Skeletal muscle cell (primary cell): ENCODE results near the gene SEMA3F.

ENCODE experiments used
- DNase-seq: peaks from one replicate; pipeline ENCODE4 v3.0.0-alpha.2; 2010; ENCODE audit warnings: low read depth
- H3K4me3 ChIP-seq: 2 replicates; pipeline ENCODE4 v1.5.1; 2011; ENCODE audit warnings: low read depth, mild to moderate bottlenecking, control low read depth, low read length, moderate library complexity

SEMA3F gene

DNA sequence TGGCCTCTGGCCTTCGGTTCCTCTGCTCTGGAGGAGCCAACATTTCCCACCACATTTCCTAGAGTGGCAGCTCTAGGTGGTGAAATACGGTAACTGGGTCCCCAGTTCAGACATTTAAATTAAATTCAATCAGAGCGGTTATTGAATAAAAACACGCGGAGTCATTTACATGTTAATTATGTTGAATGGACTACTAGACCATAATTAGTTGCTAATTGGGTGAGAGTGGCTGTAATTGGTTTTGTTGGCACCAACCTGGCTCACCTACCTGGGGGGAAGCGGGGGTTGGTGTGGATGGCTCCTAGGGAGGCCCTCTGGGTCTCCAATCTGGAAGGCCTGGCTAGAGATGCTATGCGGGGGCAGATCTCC lies 12.7 kb downstream of the SEMA3F start:
- no peak overlapping the region for H3K4me3 ChIP-seq
- no peak for DNase-seq

DNA sequence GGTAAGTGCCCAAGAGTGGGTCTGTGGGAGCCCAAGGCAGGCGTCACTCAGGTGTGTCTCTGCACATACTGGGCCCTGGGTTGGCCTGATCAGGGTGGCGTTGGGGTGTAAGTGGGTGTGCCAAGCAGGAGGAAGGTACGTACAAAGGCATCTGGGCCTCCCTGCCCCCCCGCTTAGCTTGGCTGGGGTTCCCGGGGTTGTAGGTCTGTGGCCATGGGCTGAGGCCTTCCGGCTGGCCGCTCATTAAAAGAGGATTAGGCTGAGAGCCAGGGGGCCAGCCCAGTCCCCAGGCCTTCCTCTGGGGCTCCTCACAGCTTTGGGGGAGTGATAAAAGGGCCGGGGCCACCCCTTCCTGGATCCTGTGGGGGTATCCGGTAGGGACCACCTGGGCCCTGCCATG lies 13.3 kb downstream of the SEMA3F start:
- no peak overlapping the region for H3K4me3 ChIP-seq
- DNase-seq: no peak

DNA sequence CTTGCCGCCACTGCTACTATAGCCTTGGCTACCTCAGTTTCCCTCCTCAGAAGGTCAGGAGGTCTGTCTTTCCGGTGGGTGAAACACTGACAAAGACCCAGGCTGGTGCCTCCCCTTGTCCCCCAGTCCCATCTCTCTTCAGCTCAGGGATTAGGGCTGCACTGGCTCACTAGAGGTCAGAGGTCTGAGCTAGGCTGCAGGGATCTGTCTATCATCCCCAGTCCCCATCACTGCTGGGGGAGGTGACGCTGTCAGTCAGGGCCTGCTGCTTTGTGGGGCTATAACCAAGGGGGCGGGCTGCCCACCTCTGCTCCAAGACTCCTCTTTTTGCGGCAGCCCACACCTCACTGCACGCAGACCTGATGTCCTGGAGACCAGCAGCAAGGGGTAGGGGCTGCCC lies 13.7 kb downstream of the SEMA3F start:
- H3K4me3 ChIP-seq: no peak overlapping the region
- no peak for DNase-seq

DNA sequence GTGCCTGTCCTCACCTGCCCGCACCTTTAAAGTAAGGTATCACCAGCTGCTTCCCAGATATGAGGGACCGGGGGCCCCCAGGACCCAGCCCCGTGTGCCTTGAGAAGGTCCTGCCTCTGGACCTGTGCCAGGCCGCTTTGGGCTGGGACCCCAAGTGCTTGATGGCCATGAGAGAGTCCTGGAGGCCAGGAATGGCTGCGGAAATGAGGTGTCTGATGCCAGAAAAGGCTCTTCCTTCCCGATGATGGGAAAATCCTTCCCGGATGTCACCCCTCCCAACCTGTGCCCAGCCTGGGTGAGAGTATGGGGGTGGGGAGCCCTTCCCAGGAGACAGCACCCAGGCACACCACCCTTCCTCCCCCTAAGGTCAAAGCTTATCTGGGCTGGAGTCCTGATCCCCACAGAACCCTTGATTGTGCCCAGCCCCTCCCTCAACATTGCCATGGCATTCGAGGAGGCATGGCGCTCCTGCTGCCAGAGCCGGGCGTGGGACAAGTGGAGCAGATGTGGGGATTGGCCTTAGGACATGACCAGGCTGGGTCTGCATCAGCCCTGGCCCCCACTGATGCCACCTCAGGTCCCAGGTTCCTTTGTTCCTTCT lies 14.2 kb downstream of the SEMA3F start:
- no peak for DNase-seq
- no peak overlapping the region for H3K4me3 ChIP-seq

DNA sequence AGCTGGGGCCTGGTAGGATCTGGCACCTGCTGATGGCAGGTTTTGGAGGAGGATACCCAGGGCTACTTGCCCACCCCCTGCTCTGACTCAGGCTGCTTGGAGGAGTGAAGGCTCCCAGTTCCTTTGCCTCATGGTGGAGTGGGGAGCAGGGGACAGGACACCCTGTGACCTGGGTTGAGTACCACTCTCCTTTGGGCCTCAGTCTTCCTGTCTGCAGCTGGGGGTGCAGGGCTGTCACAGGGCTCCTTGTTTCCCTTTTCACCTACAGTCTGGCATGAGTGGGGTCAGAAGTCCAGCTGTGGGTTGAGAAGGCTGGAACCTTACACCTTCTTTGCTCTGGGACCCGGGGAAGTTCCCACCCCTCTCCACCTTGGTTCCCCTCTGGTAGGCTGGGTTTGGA lies 14.7 kb downstream of the SEMA3F start:
- no peak for DNase-seq

DNA sequence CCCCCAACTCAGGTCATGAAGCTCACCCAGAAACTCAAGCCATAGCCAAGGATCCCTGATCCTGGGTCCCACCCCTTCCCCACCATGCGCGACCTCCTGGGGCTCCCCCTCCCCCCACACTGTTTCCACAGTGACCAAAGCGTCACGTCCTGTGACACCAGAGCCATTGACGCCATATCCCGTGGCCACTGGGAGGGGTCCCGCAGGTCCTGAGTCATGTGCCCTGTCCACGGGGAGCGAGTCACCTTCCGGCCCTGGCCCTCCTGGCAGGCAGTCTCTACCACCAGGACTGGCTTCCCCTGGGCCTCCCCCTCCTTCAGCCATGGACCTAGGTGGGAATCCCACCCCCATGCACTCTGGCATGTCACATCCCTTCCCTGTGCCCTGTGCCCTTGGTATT lies 15.6 kb downstream of the SEMA3F start:
- peak; percentile 31 for DNase-seq
- no peak overlapping the region for H3K4me3 ChIP-seq

More for the DNA sequence above, 14.7 kb downstream of the SEMA3F start:
- no peak overlapping the region for H3K4me3 ChIP-seq

DNA sequence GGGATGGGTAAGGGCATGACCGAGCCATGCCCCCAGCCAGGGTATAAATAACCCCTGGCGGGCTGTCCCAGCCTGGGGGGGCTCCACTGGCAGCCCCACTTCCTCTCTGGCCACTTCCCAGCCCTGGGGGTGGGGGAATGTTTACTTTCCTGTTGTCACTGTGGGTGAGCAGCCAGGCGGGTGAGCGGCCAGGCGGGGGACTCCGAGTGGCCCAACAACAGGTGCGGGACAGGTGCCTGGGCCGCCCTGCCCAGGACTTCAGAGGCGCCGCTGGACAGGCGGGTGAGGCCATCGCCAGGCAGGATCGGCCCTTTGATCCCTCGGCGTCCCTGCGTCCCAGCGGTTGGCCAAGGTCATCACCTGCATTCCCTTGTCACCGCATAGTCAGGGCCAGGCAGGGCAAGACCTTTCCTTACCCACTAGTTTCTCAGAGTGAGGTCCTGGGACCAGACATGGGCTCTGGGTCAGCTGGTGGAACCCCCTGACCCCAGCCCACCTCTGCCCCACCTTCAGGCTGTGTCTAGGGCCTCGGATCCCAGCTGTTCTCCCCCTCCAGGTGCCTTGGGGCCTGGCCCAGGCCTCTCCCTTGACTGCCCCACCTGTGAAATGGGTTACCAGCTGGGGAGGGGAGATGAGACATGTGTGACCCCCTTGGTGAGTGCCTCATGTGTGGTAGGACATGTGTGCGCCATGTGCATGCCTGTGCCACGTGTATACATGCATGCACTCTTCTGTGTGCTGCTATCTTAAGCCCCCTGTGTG lies 16.6 kb downstream of the SEMA3F start:
- no peak for DNase-seq
- no peak overlapping the region for H3K4me3 ChIP-seq

DNA sequence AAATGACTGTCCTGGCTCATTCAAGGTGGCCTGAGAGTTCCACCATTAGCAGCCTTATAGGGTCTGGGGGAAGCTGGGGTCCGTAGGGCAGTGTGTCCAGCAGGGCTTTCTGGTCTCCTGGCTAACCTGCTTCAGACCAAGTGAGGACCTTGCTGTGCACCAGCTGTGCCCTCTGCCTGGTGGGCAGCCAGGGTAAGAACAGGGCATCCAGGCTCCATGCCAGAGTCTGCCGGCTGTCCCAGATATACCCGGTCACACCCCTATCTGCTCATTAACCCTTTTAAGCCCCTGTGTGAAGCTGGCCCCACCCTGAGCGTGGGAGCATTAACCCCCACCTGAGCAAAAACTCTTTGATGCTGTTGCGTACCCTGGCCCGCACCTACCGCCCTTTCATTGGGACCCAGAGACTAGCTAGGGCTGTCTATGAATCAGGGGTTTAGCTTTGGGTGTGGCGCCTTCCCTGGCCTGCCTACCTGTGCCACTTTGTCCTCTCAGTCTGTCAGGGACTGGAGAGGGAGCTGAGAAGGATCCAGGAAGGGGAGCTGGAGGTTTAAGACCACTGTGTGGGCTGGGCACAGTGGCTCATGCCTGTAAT lies 17.6 kb downstream of the SEMA3F start:
- no peak overlapping the region for H3K4me3 ChIP-seq
- DNase-seq: no peak

DNA sequence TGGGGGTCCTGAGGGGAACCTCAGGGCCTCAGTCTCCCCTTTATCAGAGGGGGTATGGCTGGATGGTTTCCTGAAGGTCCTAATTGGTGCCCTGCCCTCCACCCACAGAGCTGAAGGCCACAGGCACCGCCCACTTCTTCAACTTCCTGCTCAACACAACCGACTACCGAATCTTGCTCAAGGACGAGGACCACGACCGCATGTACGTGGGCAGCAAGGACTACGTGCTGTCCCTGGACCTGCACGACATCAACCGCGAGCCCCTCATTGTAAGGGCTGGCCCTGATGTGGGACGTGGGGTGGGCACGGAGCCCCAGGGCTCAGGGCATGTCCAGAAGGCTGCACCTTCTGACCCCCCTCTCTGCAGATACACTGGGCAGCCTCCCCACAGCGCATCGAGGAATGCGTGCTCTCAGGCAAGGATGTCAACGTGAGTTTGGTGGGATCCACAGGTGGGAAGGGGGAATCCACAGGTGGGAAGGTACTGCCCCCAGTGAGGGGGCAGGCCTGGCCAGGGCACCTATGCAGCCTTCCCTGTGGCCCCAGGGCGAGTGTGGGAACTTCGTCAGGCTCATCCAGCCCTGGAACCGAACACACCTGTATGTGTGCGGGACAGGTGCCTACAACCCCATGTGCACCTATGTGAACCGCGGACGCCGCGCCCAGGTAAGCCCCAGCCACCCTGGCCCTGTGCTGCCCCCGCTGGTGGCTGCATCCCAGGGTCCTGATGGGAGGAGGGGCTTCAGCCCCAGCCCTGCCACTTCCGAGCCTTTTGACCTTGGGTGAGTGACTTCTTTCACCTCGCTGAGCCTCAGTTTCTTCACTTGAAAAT lies 18.8 kb downstream of the SEMA3F start:
- H3K4me3 ChIP-seq: no peak overlapping the region
- DNase-seq: no peak

DNA sequence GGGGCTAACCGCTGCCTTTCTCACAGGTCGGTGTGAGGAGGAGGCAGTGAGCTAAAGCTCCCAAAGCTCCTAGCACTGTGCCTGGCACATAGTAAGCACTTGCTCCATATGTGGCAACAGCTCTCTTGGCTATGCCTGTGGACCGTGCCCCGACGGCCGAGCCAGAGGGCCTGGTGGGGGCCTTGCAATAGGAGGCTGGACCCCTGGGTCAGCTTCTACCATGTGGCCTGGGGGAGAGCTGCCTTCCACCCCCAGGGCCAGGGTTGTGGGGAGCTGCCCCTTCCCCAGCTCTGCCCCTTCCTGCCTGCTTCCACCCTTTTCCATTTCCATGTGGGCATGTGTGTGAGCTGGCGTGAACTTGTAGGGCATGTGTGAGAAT lies 19.4 kb downstream of the SEMA3F start:
- no peak for DNase-seq
- no peak overlapping the region for H3K4me3 ChIP-seq

DNA sequence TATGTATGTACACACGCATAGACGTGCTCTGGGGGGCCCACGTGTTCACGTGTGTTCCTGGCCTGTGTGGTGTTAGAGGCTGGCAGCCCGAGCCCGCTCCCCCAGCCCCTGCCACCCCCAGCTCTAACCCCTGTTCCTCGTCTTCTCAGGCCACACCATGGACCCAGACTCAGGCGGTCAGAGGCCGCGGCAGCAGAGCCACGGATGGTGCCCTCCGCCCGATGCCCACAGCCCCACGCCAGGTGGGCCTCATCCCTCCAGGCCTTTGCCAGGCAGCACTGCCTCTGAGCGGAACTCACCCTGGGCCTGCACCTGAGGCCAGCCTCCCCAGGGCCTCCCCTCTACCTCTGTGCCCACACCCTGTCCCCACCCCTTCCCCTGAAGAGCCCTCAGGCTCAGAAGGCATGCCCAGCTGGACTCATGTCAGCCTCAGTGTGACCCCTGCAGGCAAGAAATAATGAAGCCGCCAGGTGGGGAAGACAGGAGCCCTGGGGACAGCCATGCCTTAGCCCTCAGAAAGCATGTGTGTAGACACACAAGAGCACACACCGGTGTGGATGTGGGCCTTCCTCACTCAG lies 19.9 kb downstream of the SEMA3F start:
- DNase-seq: no peak
- no peak overlapping the region for H3K4me3 ChIP-seq

DNA sequence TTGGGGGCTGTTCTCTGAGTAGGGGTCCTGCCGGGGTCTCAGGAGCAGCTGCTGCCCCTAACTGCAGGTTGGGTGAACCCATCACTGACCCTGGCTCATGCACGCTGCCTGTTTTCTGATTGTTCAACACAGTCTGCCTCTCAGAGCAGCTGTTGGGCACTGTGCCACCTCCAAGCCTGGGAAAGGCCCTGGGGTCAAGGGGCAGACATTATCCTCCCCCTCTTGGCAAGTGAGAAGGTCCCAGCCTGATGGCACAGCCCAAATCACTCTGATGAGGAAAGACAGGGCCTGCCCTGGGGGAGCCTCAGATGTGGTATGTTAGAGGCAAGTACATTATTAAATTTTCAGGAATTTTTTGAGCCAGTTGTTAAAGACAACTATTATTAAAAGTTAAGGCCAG lies 22.2 kb downstream of the SEMA3F start:
- DNase-seq: no peak
- H3K4me3 ChIP-seq: no peak overlapping the region

DNA sequence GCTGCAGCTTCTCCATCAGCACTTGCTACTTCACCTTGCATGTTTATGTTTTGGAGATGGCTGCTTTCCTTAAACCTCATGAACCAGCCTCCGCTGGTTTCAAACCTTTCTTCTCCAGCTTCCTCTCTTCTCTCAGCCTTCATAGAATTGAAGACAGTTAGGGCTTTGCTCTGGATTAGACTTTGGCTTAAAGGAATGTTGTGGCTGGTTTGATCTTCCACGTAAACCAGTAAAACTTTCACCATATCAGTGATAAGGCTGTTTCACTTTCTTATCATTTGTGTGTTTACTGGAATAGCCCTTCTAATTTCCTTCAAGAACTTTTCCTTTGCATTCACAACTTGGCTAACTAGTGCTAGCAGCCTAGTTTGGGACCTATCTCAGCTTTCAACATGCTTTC lies 24.6 kb downstream of the SEMA3F start:
- DNase-seq: no peak
- no peak overlapping the region for H3K4me3 ChIP-seq

DNA sequence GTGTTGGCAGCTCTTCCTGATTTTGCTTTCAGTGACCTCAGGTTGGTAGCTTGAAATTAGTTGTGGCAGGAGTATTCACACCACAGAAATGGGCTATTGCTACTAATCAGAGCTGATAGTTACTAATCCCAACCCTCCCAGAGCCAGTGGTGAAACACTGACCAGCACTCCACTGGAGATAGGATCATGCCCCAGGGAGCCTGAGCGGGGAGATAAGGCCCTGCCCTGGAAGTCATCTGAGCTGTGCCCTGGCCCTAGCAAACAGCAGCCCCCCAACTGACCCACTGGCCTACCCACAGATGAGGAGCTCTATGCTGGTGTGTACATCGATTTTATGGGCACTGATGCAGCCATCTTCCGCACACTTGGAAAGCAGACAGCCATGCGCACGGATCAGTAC lies 26.9 kb downstream of the SEMA3F start:
- no peak overlapping the region for H3K4me3 ChIP-seq
- DNase-seq: no peak

DNA sequence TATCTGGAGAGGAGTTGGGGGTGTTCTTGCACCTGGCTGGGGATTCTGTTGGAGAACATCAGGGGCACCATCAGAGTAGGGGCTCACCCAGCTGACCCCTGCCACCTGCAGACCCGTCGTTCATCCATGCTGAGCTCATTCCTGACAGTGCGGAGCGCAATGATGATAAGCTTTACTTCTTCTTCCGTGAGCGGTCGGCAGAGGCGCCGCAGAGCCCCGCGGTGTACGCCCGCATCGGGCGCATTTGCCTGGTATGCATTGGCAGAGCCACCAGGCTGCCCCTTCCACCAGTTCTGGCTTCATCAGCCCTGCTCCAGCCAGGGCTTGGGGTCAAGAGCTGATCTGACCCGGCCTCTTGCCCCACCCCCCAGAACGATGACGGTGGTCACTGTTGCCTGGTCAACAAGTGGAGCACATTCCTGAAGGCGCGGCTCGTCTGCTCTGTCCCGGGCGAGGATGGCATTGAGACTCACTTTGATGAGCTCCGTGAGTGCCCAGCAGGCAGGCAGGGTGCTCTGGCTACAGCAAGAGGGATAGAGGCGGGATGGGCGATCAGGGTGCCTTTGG lies 27.5 kb downstream of the SEMA3F start:
- no peak for DNase-seq
- H3K4me3 ChIP-seq: no peak overlapping the region

DNA sequence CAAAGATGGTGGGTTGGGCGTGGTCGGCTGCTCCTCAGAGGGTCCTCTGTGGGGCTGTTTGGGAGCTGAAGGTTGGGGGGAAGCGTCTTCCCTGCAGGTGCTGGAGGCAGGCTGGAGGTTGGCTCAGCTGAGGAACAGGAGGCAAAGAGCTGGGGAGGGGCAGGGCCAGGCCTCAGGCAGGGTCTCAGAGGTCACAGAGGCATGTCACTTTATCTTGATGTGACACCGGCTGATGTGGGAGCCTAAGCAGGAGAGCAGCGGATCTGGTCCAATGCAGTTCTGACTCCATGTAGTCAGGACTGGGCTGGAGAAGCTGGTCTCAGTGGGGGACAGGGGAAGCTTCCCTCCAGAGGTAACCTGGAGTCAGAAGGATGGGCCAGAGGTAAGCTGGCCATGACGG lies 28.6 kb downstream of the SEMA3F start:
- no peak for DNase-seq
- H3K4me3 ChIP-seq: no peak overlapping the region

DNA sequence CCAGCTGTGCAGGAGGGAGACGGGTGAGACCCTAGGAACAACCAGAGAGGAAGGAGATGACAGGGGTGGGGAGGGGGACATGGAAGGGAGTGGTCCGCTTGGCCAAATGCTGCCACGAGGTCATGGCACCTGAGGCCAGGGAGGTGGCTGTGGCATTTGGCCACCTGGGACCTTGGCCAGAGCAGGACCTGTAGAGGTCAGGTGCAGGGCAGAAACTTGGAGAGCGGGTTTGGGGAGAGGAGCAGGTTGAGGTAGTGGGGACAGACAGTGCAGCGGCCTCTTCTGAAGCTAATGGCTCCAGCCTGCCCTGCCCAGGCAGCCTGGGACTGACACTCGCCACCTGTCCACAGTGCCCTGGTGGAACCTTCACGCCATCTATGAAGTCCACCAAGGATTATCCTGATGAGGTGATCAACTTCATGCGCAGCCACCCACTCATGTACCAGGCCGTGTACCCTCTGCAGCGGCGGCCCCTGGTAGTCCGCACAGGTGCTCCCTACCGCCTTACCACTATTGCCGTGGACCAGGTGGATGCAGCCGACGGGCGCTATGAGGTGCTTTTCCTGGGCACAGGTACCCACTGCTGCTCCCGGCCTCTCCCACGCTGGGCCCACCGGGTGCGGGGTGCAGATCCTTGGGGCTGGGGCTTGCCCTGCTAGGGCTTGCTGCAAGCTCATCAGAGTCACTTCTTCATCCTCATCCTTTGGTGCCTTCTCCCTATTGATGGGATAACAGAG lies 29.3 kb downstream of the SEMA3F start:
- no peak for DNase-seq

DNA sequence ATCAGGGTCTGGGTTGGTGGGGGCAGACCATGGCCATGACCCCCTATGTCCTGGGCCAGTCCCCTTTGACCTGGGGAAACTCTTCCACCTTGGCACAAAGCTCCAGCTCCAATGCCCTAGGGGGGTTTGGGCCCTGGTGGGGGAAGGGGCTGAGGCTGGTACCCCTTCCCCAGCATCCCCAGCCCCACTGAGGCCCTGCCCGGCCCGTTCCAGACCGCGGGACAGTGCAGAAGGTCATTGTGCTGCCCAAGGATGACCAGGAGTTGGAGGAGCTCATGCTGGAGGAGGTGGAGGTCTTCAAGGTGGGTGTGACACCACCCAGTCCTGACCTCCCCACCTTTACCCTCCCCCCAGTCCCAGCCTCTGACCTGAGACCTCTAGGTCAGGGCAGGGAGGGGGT lies 30.1 kb downstream of the SEMA3F start:
- no peak for DNase-seq
- H3K4me3 ChIP-seq: no peak overlapping the region

More for the DNA sequence above, 29.3 kb downstream of the SEMA3F start:
- H3K4me3 ChIP-seq: no peak overlapping the region

DNA sequence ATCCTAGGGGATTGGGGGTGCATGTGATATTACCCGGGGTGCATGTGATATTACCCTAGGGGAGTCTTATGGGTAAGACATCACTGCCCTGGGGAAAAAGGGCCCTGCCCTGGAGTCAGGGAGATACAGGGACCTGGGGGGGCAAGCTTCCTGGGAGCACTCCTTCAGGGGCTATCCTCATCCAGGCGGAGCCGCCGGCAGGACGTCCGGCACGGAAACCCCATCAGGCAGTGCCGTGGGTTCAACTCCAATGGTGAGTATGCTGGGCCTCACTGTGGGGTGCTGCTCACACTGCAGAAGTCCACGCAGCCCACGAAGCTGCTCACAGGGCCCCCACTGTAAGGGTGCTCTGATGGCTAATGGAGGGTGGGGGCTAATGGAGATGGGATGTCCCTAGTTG lies 31.0 kb downstream of the SEMA3F start:
- H3K4me3 ChIP-seq: no peak overlapping the region
- DNase-seq: no peak
